OCI-LY1 (cell line): ENCODE results near the gene GBX2.

ENCODE experiments used
- H2AFZ ChIP-seq: fragments of 200-600 bp; sonication (generic), shearing (Covaris generic); 2 replicates; pipeline ENCODE4 v1.6.0; 2014; ENCODE audit warnings: antibody characterized with exemption, mild to moderate bottlenecking, low read length
- H3F3A ChIP-seq: fragments of 200-600 bp; sonication (generic), shearing (Covaris generic); 2 replicates; pipeline ENCODE4 v1.6.0; 2014; ENCODE audit warnings: mild to moderate bottlenecking, antibody characterized with exemption, low read length, moderate library complexity; ENCODE audit not compliant: insufficient read depth
- H3K27ac ChIP-seq: fragments of 200-600 bp; sonication (generic); 2 replicates; pipeline ENCODE4 v1.5.1; 2014; ENCODE audit warnings: low read length, mixed run types, mild to moderate bottlenecking, low read depth; ENCODE audit not compliant: poor library complexity, severe bottlenecking
- H3K27me3 ChIP-seq: fragments of 200-600 bp; sonication (generic); 2 replicates; pipeline ENCODE4 v1.6.0; 2014; ENCODE audit warnings: antibody characterized with exemption, mild to moderate bottlenecking, low read length, moderate library complexity; ENCODE audit not compliant: insufficient read depth
- H3K36me3 ChIP-seq: fragments of 200-600 bp; sonication (generic); 2 replicates; pipeline ENCODE4 v1.6.1; 2014; ENCODE audit warnings: mild to moderate bottlenecking, antibody characterized with exemption, low read length, moderate library complexity, mixed read lengths; ENCODE audit not compliant: insufficient read depth
- H3K4me1 ChIP-seq: fragments of 200-600 bp; sonication (generic); 2 replicates; pipeline ENCODE4 v1.5.1; 2014; ENCODE audit warnings: mild to moderate bottlenecking, low read length, moderate library complexity; ENCODE audit not compliant: insufficient read depth, severe bottlenecking
- H3K4me2 ChIP-seq: fragments of 200-600 bp; sonication (generic), shearing (Covaris generic); 2 replicates; pipeline ENCODE4 v1.6.1; 2014; ENCODE audit warnings: low read length
- H3K4me3 ChIP-seq: fragments of 200-600 bp; sonication (generic); 2 replicates; pipeline ENCODE4 v1.5.1; 2014; ENCODE audit warnings: low read length, low read depth, mild to moderate bottlenecking, mixed read lengths; ENCODE audit not compliant: poor library complexity, severe bottlenecking
- H3K79me2 ChIP-seq: fragments of 200-600 bp; shearing (Covaris generic); 2 replicates; pipeline ENCODE4 v1.6.1; 2016; ENCODE audit warnings: mixed run types, low read length, mixed read lengths; ENCODE audit not compliant: insufficient read depth
- H3K9ac ChIP-seq: fragments of 200-600 bp; sonication (generic), shearing (Covaris generic); 2 replicates; pipeline ENCODE4 v1.6.1; 2014; ENCODE audit warnings: mild to moderate bottlenecking, low read length, mixed read lengths
- H3K9me2 ChIP-seq: fragments of 200-600 bp; sonication (generic), shearing (Covaris generic); 2 replicates; pipeline ENCODE4 v1.6.1; 2014; ENCODE audit warnings: low read depth, mild to moderate bottlenecking, low read length, mixed read lengths
- H3K9me3 ChIP-seq: fragments of 200-600 bp; shearing (Covaris generic); 2 replicates; pipeline ENCODE4 v1.6.1; 2014; ENCODE audit warnings: low read length, mixed read lengths
- H4K20me1 ChIP-seq: fragments of 200-600 bp; sonication (generic), shearing (Covaris generic); 2 replicates; pipeline ENCODE4 v1.6.0; 2016; ENCODE audit warnings: mild to moderate bottlenecking, low read length; ENCODE audit not compliant: insufficient read depth
- EZH2 ChIP-seq: fragments of 200-600 bp; sonication (generic), shearing (Covaris generic); IDR thresholded peaks from 2 replicates; pipeline ENCODE4 v1.8.0; 2017; ENCODE audit warnings: borderline replicate concordance, mixed run types, mild to moderate bottlenecking, antibody characterized with exemption, low read length, moderate library complexity, mixed read lengths
- TF ChIP-seq, protein P1 (sequence below): fragments of 200-600 bp; sonication (generic), shearing (Covaris generic); IDR thresholded peaks from 2 replicates; pipeline ENCODE4 v1.5.1; 2017; ENCODE audit warnings: mild to moderate bottlenecking, antibody characterized with exemption, low read length, moderate library complexity, mixed read lengths

GBX2 gene

GRCh38 chr2:236137066-236137465 lies 31.1 kb downstream of the GBX2 start:
- H3K79me2 ChIP-seq, result no peaks in the 10 kb centered on the region
- no peaks in the 10 kb centered on the region for H3K9me3 ChIP-seq
- H2AFZ ChIP-seq, result no peak overlapping the region
- no peaks in the 10 kb centered on the region for H3F3A ChIP-seq
- H3K27me3 ChIP-seq, result no peaks in the 10 kb centered on the region; the same call in 1 of the 2 replicates
- no peak overlapping the region for H3K4me2 ChIP-seq
- H4K20me1 ChIP-seq, result no peaks in the 10 kb centered on the region
- H3K4me3 ChIP-seq, result no peak overlapping the region
- H3K9ac ChIP-seq, result no peak overlapping the region
- no peaks in the 10 kb centered on the region for H3K9me2 ChIP-seq
- no peak overlapping the region for H3K27ac ChIP-seq
- no peaks in the 10 kb centered on the region for H3K36me3 ChIP-seq
- H3K4me1 ChIP-seq, result no peaks in the 10 kb centered on the region
- TF ChIP-seq EZH2, result no peak
- TF ChIP-seq, protein P1, sequence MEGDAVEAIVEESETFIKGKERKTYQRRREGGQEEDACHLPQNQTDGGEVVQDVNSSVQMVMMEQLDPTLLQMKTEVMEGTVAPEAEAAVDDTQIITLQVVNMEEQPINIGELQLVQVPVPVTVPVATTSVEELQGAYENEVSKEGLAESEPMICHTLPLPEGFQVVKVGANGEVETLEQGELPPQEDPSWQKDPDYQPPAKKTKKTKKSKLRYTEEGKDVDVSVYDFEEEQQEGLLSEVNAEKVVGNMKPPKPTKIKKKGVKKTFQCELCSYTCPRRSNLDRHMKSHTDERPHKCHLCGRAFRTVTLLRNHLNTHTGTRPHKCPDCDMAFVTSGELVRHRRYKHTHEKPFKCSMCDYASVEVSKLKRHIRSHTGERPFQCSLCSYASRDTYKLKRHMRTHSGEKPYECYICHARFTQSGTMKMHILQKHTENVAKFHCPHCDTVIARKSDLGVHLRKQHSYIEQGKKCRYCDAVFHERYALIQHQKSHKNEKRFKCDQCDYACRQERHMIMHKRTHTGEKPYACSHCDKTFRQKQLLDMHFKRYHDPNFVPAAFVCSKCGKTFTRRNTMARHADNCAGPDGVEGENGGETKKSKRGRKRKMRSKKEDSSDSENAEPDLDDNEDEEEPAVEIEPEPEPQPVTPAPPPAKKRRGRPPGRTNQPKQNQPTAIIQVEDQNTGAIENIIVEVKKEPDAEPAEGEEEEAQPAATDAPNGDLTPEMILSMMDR, result no peak

DNA sequence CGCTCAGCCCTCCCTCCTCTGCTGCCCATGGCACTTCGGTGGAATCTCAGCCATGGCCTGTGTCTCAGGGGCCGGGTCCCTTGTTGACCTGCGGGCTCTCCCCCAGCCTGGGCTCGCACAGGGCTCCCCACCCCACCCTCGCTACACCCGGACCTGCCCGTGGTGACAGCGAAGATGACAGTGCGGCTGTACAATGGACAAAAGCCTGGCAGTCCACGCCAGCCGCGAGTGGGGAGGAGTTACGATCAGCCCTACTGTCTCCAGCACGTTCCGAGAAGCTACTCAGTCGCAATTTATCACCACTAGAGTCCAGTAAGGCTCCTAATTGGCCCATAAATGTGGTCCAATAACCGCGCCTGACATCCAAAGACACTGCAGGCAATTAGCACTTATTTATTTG lies 31.6 kb downstream of the GBX2 start:
- TF ChIP-seq, protein P1, result no peak
- TF ChIP-seq EZH2, result no peak
- no peaks in the 10 kb centered on the region; the same call in 1 of the 2 replicates for H3K27me3 ChIP-seq
- H3K4me3 ChIP-seq, result no peak overlapping the region
- H2AFZ ChIP-seq, result no peak overlapping the region
- H3K9ac ChIP-seq, result no peak overlapping the region
- H3K4me1 ChIP-seq, result no peaks in the 10 kb centered on the region
- no peaks in the 10 kb centered on the region for H4K20me1 ChIP-seq
- no peaks in the 10 kb centered on the region for H3K36me3 ChIP-seq
- no peaks in the 10 kb centered on the region for H3F3A ChIP-seq
- H3K9me2 ChIP-seq, result no peaks in the 10 kb centered on the region
- H3K4me2 ChIP-seq, result no peak overlapping the region
- no peaks in the 10 kb centered on the region for H3K79me2 ChIP-seq
- H3K27ac ChIP-seq, result no peak overlapping the region
- H3K9me3 ChIP-seq, result no peaks in the 10 kb centered on the region

- no peak overlapping the region for H3K4me2 ChIP-seq
- no peaks in the 10 kb centered on the region for H3K9me2 ChIP-seq
- H3K4me3 ChIP-seq, result no peak overlapping the region
- H3F3A ChIP-seq, result no peaks in the 10 kb centered on the region
- H3K27ac ChIP-seq, result no peak overlapping the region
- no peaks in the 10 kb centered on the region for H4K20me1 ChIP-seq
- no peaks in the 10 kb centered on the region for H3K4me1 ChIP-seq
- no peaks in the 10 kb centered on the region for H3K79me2 ChIP-seq
- H2AFZ ChIP-seq, result no peak overlapping the region
- H3K9me3 ChIP-seq, result no peaks in the 10 kb centered on the region
- H3K27me3 ChIP-seq, result no peaks in the 10 kb centered on the region
- no peaks in the 10 kb centered on the region for H3K36me3 ChIP-seq
- no peak overlapping the region for H3K9ac ChIP-seq
- TF ChIP-seq EZH2, result no peak
- TF ChIP-seq, protein P1, result no peak
Observed at GRCh38 chr2:236133410-236134012, 34.7 kb downstream of the GBX2 start.
